Activated T-helper 1 cell treated with anti-CD3 and anti-CD28 coated beads, Interleukin-12 subunit alpha, Interleukin-12 subunit beta, Interleukin-2, Interleukin-4 antibody, amounts not matched to agents 30 ng/mL and 10 ng/mL and 1 ng/mL, durations not matched to agents 14 hours and 24 hours and 36 hours (primary cell): Measurements from ENCODE around the gene E2F3. TPM values are rescaled to one million over a fixed set of nuclear protein-coding genes. Genes with fewer than 3 reads are reported as not detected.
A peak's percentile ranks its signal among the peaks of the same experiment; 100 is the strongest.

Experiments
- DNase-seq: peaks from one replicate; pipeline ENCODE4 v3.0.0; 2021; ENCODE audit warnings: low spot score
- H3K27ac Mint-ChIP-seq: one replicate; pipeline ENCODE4 v1.8.0; 2021; ENCODE audit warnings: mild to moderate bottlenecking, mixed read lengths
- H3K27me3 Mint-ChIP-seq: one replicate; pipeline ENCODE4 v1.8.0; 2022; ENCODE audit warnings: mild to moderate bottlenecking, moderate library complexity, mixed read lengths; ENCODE audit not compliant: insufficient read depth
- H3K36me3 Mint-ChIP-seq: one replicate; pipeline ENCODE4 v1.8.0; 2021; ENCODE audit warnings: low read depth, mixed read lengths
- H3K4me1 Mint-ChIP-seq: one replicate; pipeline ENCODE4 v1.8.0; 2021; ENCODE audit warnings: low read depth, mixed read lengths
- H3K4me3 Mint-ChIP-seq: one replicate; pipeline ENCODE4 v1.8.0; 2021; ENCODE audit warnings: mild to moderate bottlenecking, moderate library complexity, mixed read lengths
- H3K9me3 Mint-ChIP-seq: one replicate; pipeline ENCODE4 v1.8.0; 2021; ENCODE audit warnings: mixed read lengths
- intact Hi-C: fragments of 100-400 bp; cut with micrococcal nuclease; formaldehyde crosslinking; loops from one replicate; pipeline ENCODE4 v1.15.1; 2024
- total RNA-seq: library from RNA; stranded (reverse); gene quantifications from 2 replicates; pipeline ENCODE4 v1.2.3, GENCODE V29; 2022

E2F3 gene
- total RNA-seq, 1 donor from 2014 or later, result 30.5 TPM

GRCh38 chr6:20375436-20375835, 26.2 kb upstream of the E2F3 start:
- H3K27me3 Mint-ChIP-seq, result no peaks in the 10 kb centered on the region
- intact Hi-C loops, result no loop called here
- H3K36me3 Mint-ChIP-seq, result peaks cover 12% of the 10 kb centered on the region
- H3K27ac Mint-ChIP-seq, result no peak overlapping the region
- H3K4me3 Mint-ChIP-seq, result no peak overlapping the region
- no peak for DNase-seq
- peaks cover 35% of the 10 kb centered on the region for H3K4me1 Mint-ChIP-seq
- peaks cover 15% of the 10 kb centered on the region for H3K9me3 Mint-ChIP-seq

DNA sequence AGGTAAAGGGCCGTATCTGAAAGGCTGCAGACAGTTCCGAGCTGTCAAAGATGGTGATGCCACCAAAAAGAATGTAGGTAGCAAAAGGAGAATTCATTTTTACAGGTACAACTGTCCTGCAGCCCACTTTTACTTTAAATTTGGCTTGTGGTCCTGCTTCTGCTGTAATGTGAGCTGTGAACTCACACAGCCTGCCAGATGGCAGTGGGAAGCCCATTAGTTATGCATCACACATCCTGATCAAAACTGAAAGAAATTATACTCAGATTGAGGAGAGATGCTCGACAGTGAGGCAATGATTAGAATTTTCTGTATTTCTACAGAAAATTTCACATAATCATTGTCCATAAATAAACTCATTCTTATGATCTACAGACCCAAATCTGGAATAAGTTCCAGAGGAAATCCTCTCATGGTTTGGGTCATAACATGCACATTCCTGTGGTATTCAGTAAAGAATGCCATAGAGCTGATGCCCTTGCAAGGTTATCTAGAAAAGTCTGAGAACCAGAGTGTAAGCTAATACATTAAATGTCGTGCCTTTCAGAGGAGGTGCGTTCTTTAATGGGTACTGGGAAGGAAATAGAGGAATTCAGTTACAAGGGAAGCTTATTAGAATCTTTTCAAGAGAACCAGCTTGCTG, 23.9 kb upstream of the E2F3 start:
- no peak overlapping the region for H3K27ac Mint-ChIP-seq

GRCh38 chr6:20379231-20379630, 22.4 kb upstream of the E2F3 start:
- H3K4me3 Mint-ChIP-seq, result no peak overlapping the region
- peaks cover 4% of the 10 kb centered on the region for H3K9me3 Mint-ChIP-seq
- no peak overlapping the region for H3K27ac Mint-ChIP-seq
- H3K4me1 Mint-ChIP-seq, result peaks cover 21% of the 10 kb centered on the region
- H3K27me3 Mint-ChIP-seq, result no peaks in the 10 kb centered on the region
- DNase-seq, result no peak
- peaks cover 3% of the 10 kb centered on the region for H3K36me3 Mint-ChIP-seq
- intact Hi-C loops, result no loop called here

More for the DNA sequence above, 23.9 kb upstream of the E2F3 start:
- intact Hi-C loops, result no loop called here
- H3K9me3 Mint-ChIP-seq, result peaks cover 4% of the 10 kb centered on the region
- no peaks in the 10 kb centered on the region for H3K27me3 Mint-ChIP-seq
- H3K4me1 Mint-ChIP-seq, result peaks cover 21% of the 10 kb centered on the region
- DNase-seq, result no peak
- peaks cover 3% of the 10 kb centered on the region for H3K36me3 Mint-ChIP-seq
- no peak overlapping the region for H3K4me3 Mint-ChIP-seq

- H3K9me3 Mint-ChIP-seq, result no peaks in the 10 kb centered on the region
- H3K36me3 Mint-ChIP-seq, result no peaks in the 10 kb centered on the region
- H3K27ac Mint-ChIP-seq, result no peak overlapping the region
- intact Hi-C loops, result no loop called here
- H3K4me3 Mint-ChIP-seq, result no peak overlapping the region
- no peaks in the 10 kb centered on the region for H3K4me1 Mint-ChIP-seq
- no peak for DNase-seq
- peaks cover 7% of the 10 kb centered on the region for H3K27me3 Mint-ChIP-seq
Measured at GRCh38 chr6:20386218-20386617, 15.5 kb upstream of the E2F3 start.

GRCh38 chr6:20389066-20389465, 12.6 kb upstream of the E2F3 start:
- H3K27ac Mint-ChIP-seq, result no peak overlapping the region
- H3K4me3 Mint-ChIP-seq, result no peak overlapping the region
- H3K36me3 Mint-ChIP-seq, result no peaks in the 10 kb centered on the region
- peaks cover 5% of the 10 kb centered on the region for H3K4me1 Mint-ChIP-seq
- peaks cover 7% of the 10 kb centered on the region for H3K27me3 Mint-ChIP-seq
- DNase-seq, result no peak
- intact Hi-C loops, result no loop called here
- no peaks in the 10 kb centered on the region for H3K9me3 Mint-ChIP-seq

DNA sequence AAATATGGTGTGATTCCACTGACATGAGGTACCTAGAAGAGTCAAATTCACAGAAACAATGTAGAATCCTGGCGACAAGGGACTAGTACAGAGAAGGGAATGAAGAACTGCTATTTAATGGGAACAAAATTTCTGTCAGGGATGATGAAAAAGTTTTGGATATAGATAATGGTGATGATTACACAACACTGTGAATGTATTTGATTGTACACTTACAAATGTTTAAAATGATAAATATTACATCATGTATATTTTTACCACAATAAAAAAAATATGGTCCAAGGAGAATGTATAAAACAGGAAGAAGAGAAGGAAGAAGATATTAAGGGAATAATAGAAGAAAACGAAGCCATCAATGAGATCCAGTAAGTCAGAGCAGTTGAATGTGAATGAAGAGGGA, 8.4 kb upstream of the E2F3 start:
- Mint-ChIP-seq H3K4me1 (peaks cover 5% of the 10 kb centered on the region), H3K4me3 (no peak overlapping the region), H3K36me3 (no peaks in the 10 kb centered on the region), H3K27ac (no peak overlapping the region), H3K27me3 (peaks cover 7% of the 10 kb centered on the region), H3K9me3 (no peaks in the 10 kb centered on the region)
- DNase-seq, result no peak
- intact Hi-C loops, result no loop called here

DNA sequence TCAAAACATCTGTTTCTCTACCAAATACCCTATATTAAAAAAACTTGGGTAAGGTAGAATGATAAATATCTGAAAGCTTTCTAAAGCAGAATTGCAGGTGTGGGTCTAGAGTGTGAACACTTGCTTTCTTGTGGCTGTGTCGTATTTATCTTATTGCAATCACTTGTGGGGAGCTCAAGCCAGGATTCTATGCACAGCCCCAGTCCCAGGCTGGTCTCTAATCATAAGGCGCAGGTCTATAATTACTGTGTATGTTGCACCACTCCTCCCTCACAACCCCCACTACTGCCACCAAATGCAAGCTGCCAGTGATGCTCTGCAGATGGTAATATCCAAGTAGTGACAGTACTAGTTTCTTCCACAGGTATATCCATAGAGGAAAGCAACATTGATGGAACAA, 2.2 kb upstream of the E2F3 start:
- H3K4me3 Mint-ChIP-seq, result peak overlapping the region; percentile 29
- peaks cover 29% of the 10 kb centered on the region for H3K4me1 Mint-ChIP-seq
- no peak for DNase-seq
- no peak overlapping the region for H3K27ac Mint-ChIP-seq
- H3K9me3 Mint-ChIP-seq, result no peaks in the 10 kb centered on the region
- peaks cover 2% of the 10 kb centered on the region for H3K27me3 Mint-ChIP-seq
- intact Hi-C loops, result no loop called here
- H3K36me3 Mint-ChIP-seq, result peaks cover 2% of the 10 kb centered on the region

DNA sequence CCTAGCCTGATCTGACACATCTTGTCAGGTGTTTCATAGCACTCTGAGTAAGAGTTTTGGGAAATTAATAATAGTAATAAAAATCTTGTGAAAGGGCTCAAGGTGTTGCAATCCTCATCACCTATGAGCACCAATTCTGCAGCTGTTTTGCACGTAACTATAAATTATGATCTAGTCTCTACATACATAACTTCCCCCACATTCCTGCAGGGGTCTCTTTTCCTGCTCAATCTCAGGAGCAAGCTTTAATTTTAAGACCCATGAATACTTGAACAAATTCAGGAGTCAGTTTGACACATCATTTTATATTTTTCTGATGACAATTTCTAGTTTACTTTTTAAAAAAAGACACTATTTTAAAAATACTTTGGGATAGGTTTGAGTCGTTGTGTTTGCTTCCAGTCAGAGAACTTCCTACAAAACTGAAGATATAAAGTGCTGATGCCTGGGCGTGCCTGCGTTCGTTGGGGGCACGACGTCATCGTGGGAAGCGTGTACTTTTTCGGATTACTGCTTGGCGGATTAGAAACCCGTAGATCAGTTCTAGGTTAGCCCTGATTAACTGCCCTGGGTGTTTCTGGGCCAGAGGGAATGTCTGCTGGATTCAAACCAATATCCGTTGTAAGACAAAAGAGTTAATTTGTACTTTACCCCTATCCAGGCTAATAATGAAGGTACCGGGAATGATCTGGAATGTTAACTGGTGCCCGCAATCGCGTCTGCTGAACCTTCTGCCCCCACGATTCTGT, 1.0 kb upstream of the E2F3 start:
- Mint-ChIP-seq H3K27me3 (peaks cover 2% of the 10 kb centered on the region), H3K36me3 (peaks cover 7% of the 10 kb centered on the region), H3K4me3 (peak overlapping the region; percentile 99), H3K27ac (peak overlapping the region; percentile 97), H3K4me1 (peaks cover 34% of the 10 kb centered on the region), H3K9me3 (no peaks in the 10 kb centered on the region)
- intact Hi-C loops, result loop anchor here (1.0 to 5.0 kb wide), 8 partner anchors 33 to 1037 kb away; partner anchors contain the start of gene CDKAL1
- peak; percentile 34 for DNase-seq

DNA sequence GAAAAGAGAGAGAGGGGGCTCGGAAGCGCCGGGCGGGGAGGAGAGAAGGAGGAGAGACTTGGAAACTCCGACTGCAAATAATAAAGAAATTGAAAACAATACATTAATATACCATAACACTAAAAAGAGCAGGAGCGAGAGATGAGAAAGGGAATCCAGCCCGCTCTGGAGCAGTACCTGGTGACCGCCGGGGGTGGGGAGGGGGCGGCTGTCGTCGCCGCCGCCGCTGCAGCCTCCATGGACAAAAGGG, 338 bp downstream of the E2F3 start:
- H3K4me1 Mint-ChIP-seq, result peaks cover 48% of the 10 kb centered on the region
- peaks cover 2% of the 10 kb centered on the region for H3K27me3 Mint-ChIP-seq
- peak overlapping the region; percentile 97 for H3K27ac Mint-ChIP-seq
- DNase-seq, result no peak
- peak overlapping the region; percentile 99 for H3K4me3 Mint-ChIP-seq
- H3K36me3 Mint-ChIP-seq, result peaks cover 14% of the 10 kb centered on the region
- intact Hi-C loops, result loop anchor here (2.0 to 5.0 kb wide), 3 partner anchors 310 to 1187 kb away; no protein-coding TSS in a partner anchor
- H3K9me3 Mint-ChIP-seq, result no peaks in the 10 kb centered on the region

GRCh38 chr6:20402342-20403069, 827 bp downstream of the E2F3 start:
- H3K27ac Mint-ChIP-seq, result peak overlapping the region; percentile 97
- H3K9me3 Mint-ChIP-seq, result no peaks in the 10 kb centered on the region
- peaks cover 18% of the 10 kb centered on the region for H3K36me3 Mint-ChIP-seq
- H3K4me3 Mint-ChIP-seq, result peak overlapping the region; percentile 99
- peak; percentile 31 for DNase-seq
- peaks cover 2% of the 10 kb centered on the region for H3K27me3 Mint-ChIP-seq
- H3K4me1 Mint-ChIP-seq, result peaks cover 53% of the 10 kb centered on the region
- intact Hi-C loops, result loop anchor here (1.0 to 5.0 kb wide), 4 partner anchors 190 to 1186 kb away; partner anchors contain the start of gene MBOAT1

DNA sequence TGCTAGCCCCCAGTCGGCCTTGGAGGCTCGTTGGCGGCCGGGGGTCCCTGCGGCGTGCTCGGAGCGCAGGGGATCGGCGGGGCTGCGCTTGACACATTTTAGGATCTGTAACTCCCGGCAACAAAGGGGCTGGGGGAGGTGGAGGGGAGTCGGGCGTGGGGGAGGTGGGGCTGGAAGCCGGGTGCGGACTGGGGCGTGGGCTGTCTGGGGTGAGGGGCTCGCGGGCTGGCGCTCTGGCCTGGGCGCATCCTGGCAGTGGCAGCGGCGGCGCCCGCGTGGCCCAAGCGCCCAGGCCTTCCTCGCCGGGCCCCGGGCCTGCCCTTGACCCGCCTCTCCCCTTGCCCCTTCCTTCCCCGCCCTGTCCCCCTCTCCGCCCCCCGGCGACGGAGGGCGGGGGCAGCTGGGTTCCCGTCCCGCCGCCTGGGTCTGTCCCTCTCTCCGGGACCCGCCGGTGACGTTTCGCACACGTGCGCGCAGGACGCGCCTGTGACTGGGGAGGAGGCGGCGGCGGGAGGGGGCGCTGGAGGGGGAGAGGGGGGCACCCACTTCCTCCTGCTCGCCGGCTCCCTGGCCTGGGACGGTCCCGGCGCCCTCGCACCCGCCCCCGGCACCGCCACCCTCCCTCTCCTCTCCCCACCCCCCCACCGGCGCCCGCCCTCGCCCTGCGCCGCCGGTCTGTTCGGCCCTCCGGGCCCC, 1.5 kb downstream of the E2F3 start:
- Mint-ChIP-seq H3K9me3 (no peaks in the 10 kb centered on the region), H3K36me3 (peaks cover 23% of the 10 kb centered on the region), H3K27me3 (peaks cover 2% of the 10 kb centered on the region), H3K4me1 (peaks cover 60% of the 10 kb centered on the region), H3K27ac (peak overlapping the region; percentile 89), H3K4me3 (peak overlapping the region; percentile 85)
- peak; percentile 88 for DNase-seq
- intact Hi-C loops, result loop anchor here (1.0 to 5.0 kb wide), 4 partner anchors 191 to 1186 kb away; partner anchors contain the start of gene MBOAT1

DNA sequence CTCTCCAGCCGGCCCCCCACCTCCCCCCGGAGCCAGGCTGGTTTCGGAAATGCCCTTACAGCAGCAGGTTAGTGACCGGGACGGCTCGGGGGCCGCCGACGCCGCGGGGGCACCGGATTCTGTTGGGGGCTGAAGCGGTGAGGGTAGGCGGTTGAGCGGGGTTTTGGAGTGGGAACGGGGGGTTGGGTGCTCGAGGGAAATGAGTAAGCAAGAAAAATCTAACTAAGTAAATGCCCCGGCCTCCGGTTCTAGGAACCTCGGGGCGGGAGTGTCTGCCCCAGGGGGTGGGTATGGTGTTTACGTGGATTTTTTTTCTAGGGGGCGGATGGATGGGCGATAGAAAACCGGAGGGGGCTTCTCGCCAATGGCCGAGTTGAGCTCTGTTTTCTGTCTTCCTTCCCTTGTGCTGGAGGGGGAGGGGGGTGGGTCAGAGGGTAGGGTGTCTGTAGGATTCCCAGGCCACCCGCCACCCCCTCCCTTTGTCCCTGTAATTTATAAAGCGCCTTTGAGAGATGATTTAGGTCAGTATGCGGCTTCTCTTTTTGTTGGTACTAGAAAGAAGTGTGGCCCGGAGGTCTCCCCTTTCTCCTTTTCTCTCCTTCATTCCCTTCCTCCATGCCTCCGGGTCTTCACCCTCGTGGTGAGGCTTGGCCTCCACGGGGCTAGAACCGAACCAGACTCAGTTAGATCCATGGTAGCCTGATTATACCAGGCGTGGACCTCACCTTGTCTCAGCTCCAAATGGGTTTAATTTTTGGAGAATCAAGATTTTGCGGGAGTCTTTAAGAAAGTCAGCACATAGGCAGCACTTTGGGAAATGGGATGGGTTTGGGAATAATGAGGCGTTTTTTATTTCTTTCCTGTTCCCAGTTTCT, 2.3 kb downstream of the E2F3 start:
- peak overlapping the region; percentile 98 for H3K4me3 Mint-ChIP-seq
- peaks cover 2% of the 10 kb centered on the region for H3K27me3 Mint-ChIP-seq
- H3K36me3 Mint-ChIP-seq, result peaks cover 23% of the 10 kb centered on the region
- intact Hi-C loops, result loop anchor here (1.0 to 5.0 kb wide), 6 partner anchors 113 to 1185 kb away; partner anchors contain the start of gene MBOAT1
- H3K27ac Mint-ChIP-seq, result peak overlapping the region; percentile 99
- H3K9me3 Mint-ChIP-seq, result no peaks in the 10 kb centered on the region
- DNase-seq, result peak; percentile 70
- H3K4me1 Mint-ChIP-seq, result peaks cover 68% of the 10 kb centered on the region
